ENCODE data around the gene ZNF514. TPM values are rescaled to one million over a fixed set of nuclear protein-coding genes. Genes with fewer than 3 reads are reported as not detected.

ZNF514 gene
- total RNA-seq (1 to 10 TPM; 4.7 to 6.3 TPM), total RNA-seq (3.6 to 57.2 (median 17.1) reads per million in 172 experiments)
- 18.3 TPM for polyA plus RNA-seq (2013, experiment 1 of 2)
- 11.8 TPM for polyA plus RNA-seq (2013, experiment 2 of 2)

DNA sequence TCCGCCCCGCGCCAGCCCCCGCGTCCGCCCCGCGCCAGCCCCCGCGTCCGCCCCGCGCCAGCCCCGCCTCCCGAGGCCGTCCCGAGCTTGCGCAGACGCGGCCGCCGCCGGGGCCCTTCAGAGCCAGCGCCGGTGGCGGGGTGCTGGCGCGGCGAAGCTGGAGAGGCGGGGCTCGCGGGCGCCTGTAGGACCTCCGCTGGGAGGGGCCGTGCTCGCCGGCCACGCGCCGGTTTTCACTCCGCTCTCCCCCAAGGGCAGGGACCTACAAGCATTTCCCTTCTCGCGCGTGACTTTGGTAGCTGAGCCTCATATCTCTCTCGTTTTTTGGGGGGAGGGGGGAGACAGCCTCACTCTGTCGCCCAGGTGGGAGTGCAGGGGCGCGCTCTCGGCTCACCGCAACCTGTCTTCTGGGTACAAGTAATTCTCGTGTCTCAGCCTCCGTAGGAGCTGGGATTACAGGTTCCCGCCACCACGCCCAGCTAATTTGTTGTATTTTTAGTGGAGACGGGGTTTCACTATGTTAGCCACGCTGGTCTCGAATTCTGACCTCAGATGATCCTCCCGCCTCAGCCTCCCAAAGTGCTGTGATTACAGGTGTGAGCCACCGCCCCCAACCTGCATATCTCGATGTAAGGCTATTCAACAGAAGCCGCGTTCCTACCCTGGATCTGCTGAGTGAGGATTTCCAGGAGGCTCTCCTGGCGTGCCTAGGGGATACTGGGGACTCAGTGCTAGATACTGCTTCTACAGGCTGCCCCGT lies at the start of gene ZNF514:
ZNF514 (minus strand) TSS at position 159 of the 760 bp plus-strand sequence. CDS start 6,595 bp downstream, outside the sequence.
- TF ChIP-seq, protein P1, sequence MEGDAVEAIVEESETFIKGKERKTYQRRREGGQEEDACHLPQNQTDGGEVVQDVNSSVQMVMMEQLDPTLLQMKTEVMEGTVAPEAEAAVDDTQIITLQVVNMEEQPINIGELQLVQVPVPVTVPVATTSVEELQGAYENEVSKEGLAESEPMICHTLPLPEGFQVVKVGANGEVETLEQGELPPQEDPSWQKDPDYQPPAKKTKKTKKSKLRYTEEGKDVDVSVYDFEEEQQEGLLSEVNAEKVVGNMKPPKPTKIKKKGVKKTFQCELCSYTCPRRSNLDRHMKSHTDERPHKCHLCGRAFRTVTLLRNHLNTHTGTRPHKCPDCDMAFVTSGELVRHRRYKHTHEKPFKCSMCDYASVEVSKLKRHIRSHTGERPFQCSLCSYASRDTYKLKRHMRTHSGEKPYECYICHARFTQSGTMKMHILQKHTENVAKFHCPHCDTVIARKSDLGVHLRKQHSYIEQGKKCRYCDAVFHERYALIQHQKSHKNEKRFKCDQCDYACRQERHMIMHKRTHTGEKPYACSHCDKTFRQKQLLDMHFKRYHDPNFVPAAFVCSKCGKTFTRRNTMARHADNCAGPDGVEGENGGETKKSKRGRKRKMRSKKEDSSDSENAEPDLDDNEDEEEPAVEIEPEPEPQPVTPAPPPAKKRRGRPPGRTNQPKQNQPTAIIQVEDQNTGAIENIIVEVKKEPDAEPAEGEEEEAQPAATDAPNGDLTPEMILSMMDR (IDR thresholded peaks at IDR 0.05), result no peak
- ChIA-PET CTCF (interaction anchor here (1.4 kb wide), 1 partner anchor 38 kb away, joined by 5 read pairs; the partner anchor contains the start of gene MRPS5), POLR2A (interaction anchor here (1.0 to 3.8 kb wide), 10 partner anchors 11 to 243 kb away, joined by 3 to 46 read pairs (median 6); partner anchors contain the start of genes FAHD2A, MAL and MRPS5)
- Histone ChIP-seq H3K4me1 (ENCODE audit: insufficient read depth, low read length) (peaks cover 22% of the 10 kb centered on the region), H3K4me3 (ENCODE audit: low read length) (peak within 1 kb of the TSS; percentile 95), H3K9me3 (ENCODE audit: control insufficient read depth in 1 of 2, insufficient read depth in 1 of 2, low read length in 2 of 2) (peaks cover 5 to 10% of the 10 kb centered on the region in 2 experiments), H3K36me3 (ENCODE audit: insufficient read depth, low read length) (peaks cover 10% of the 10 kb centered on the region), H3K27me3 (ENCODE audit: control insufficient read depth in 1 of 2, insufficient read depth in 2 of 2, low read length in 2 of 2) (no peaks in the 10 kb centered on the region), H3K27ac (ENCODE audit: low read depth in 1 of 2, low read length in 2 of 2) (peak within 1 kb of the TSS; percentile 33 to 62)
- Mint-ChIP-seq H3K4me3 (peak within 1 kb of the TSS; percentile 95), H3K27me3 (no peaks in the 10 kb centered on the region), H3K9me3 (peaks cover 4% of the 10 kb centered on the region), H3K36me3 (ENCODE audit: low read depth) (peaks cover 41% of the 10 kb centered on the region), H3K4me1 (ENCODE audit: low read depth) (peaks cover 29% of the 10 kb centered on the region), H3K27ac (peak within 1 kb of the TSS; percentile 86)
- peak; percentile 49 to 90 (median 71) for DNase-seq
- intact Hi-C loops (cut with DNase I, micrococcal nuclease), result loop anchor here (1.0 to 5.0 kb wide), 4 partner anchors 38 to 138 kb away; partner anchors contain the start of gene MRPS5 (in 1 of the 2)
- ATAC-seq (ENCODE audit: poor library complexity), result peak; percentile 85

DNA sequence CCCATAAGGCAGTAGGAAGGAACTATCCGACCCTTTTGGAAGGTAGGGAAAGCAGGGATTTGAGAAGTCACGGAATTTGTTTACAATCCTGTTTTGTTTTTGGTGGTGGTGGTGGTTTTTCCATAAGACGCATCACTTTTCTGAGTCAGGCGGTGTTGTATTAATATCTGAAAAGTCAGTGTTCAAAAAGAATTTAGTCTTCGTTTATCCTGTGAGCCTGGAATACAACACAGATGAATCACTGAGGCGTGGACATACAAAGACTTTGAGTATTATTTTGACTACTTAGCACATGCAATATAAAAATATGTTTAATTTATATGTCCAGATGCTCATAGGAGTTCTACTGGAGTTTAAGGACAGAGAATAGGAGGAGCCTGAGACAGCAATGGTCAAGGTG lies 48.5 kb upstream of the ZNF514 start:
- peaks cover 3 to 28% of the 10 kb centered on the region in 2 experiments for H3K9me3 ChIP-seq (ENCODE audit: control insufficient read depth in 1 of 2, insufficient read depth in 1 of 2, low read length in 2 of 2)
- H3K4me1 Mint-ChIP-seq (ENCODE audit: low read depth), result peaks cover 29% of the 10 kb centered on the region
- ATAC-seq (ENCODE audit: poor library complexity) (no peak), DNase-seq (no peak)
- H3K4me3 Mint-ChIP-seq, result peak overlapping the region; percentile 95
- H3K9me3 Mint-ChIP-seq, result peaks cover 11% of the 10 kb centered on the region
- H3K4me3 ChIP-seq (ENCODE audit: low read length), result peak overlapping the region; percentile 89
- intact Hi-C loops (cut with DNase I, micrococcal nuclease), result loop anchor here in 1 of 2 experiments (5.0 kb wide), 1 partner anchor 194 kb away; the partner anchor contains the start of gene FAHD2A
- H3K27ac Mint-ChIP-seq, result peak overlapping the region; percentile 80
- peaks cover 72% of the 10 kb centered on the region for H3K36me3 Mint-ChIP-seq (ENCODE audit: low read depth)
- H3K36me3 ChIP-seq (ENCODE audit: insufficient read depth, low read length), result peaks cover 32% of the 10 kb centered on the region
- TF ChIP-seq, protein P1 (IDR thresholded peaks at IDR 0.05), result no peak
- POLR2A ChIA-PET, result no interaction called here
- H3K27ac ChIP-seq (ENCODE audit: low read depth in 1 of 2, low read length in 2 of 2), result no peak overlapping the region
- H3K27me3 Mint-ChIP-seq, result no peaks in the 10 kb centered on the region
- peaks cover 17% of the 10 kb centered on the region for H3K4me1 ChIP-seq (ENCODE audit: insufficient read depth, low read length)
- CTCF ChIA-PET, result no interaction called here
- H3K27me3 ChIP-seq (ENCODE audit: control insufficient read depth in 1 of 2, insufficient read depth in 2 of 2, low read length in 2 of 2), result no peaks in the 10 kb centered on the region

DNA sequence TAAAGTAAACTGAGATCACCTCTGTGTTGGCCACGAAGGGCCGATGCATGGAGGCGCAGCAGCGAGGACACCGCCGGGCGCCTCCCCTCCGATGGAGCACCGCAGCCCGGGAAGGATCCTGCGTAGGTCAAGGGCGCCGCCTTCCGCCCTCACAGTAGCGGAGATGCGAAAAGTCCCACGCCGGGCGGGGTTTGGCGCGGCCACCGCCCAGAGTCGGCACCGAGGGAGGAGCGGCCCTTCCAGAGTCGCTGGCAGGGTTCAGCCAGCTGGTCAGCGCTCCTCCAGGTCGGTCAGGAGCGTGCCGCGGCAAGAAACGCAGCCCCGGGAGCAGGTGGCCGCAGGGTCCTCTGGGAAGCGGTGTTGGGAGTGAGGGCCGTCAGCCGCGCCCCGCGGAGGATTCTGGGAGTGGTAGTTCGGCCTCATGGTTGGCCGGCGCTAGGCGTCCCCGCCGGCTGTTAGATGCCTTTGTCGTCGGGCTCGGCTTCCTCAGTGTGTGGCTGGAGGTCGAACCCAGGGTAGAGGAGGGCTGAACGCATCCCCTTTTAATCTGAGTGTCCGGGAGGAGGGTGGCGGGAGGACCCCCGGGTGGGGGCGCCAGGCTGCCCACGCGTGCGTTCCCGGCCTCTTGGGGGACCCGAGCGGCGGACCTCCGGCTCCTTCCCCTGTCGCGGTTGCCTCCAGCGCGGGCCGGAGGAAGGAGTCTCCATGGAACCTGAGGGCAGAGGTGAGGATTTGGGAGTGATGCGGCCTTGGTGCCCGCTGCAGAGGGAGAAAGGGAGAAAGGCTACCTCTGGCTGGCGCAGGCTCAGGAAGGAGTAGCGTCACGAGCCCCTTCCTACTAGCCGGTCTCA lies 47.7 kb upstream of the ZNF514 start, which contains the start of gene ZNF892:
ZNF892 (plus strand) TSS at position 411 of the 851 bp plus-strand sequence; CDS start at position 706, 295 bp downstream.
- Histone ChIP-seq H3K4me3 (ENCODE audit: low read length) (peak within 1 kb of the TSS; percentile 89), H3K27me3 (ENCODE audit: control insufficient read depth in 1 of 2, insufficient read depth in 2 of 2, low read length in 2 of 2) (no peaks in the 10 kb centered on the region), H3K27ac (ENCODE audit: low read depth in 1 of 2, low read length in 2 of 2) (peak within 1 kb of the TSS; percentile 63 to 77), H3K36me3 (ENCODE audit: insufficient read depth, low read length) (peaks cover 24% of the 10 kb centered on the region), H3K9me3 (ENCODE audit: control insufficient read depth in 1 of 2, insufficient read depth in 1 of 2, low read length in 2 of 2) (peaks cover 3 to 20% of the 10 kb centered on the region in 2 experiments), H3K4me1 (ENCODE audit: insufficient read depth, low read length) (peaks cover 17% of the 10 kb centered on the region)
- peak; percentile 55 to 87 (median 74) for DNase-seq
- TF ChIP-seq, protein P1 (IDR thresholded peaks at IDR 0.05), result peak; percentile 61
- ChIA-PET POLR2A (no interaction called here), CTCF (no interaction called here)
- Mint-ChIP-seq H3K36me3 (ENCODE audit: low read depth) (peaks cover 65% of the 10 kb centered on the region), H3K9me3 (peaks cover 8% of the 10 kb centered on the region), H3K27ac (peak within 1 kb of the TSS; percentile 80), H3K4me3 (peak within 1 kb of the TSS; percentile 95), H3K27me3 (no peaks in the 10 kb centered on the region), H3K4me1 (ENCODE audit: low read depth) (peaks cover 29% of the 10 kb centered on the region)
- ATAC-seq (ENCODE audit: poor library complexity), result peak; percentile 95
- intact Hi-C loops (cut with DNase I, micrococcal nuclease), result loop anchor here (1.0 to 5.0 kb wide), 5 partner anchors 42 to 195 kb away; partner anchors contain the start of genes ZNF2 (in 2 of the 2) and FAHD2A (in 1 of the 2)

Data from CD4-positive, alpha-beta T cell (primary cell).